K562 (cell line): ENCODE results near the gene CCNY. TPM values are rescaled to one million over a fixed set of nuclear protein-coding genes. Genes with fewer than 3 reads are reported as not detected.

ENCODE experiments used
- CREB3L1 ChIP-seq: fragments of 450-650 bp; IDR thresholded peaks from 2 replicates; pipeline ENCODE4 v1.6.1; 2014; ENCODE audit warnings: low read depth, mild to moderate bottlenecking, moderate library complexity, borderline replicate concordance
- ESRRA ChIP-seq: fragments of 450-650 bp; IDR thresholded peaks from 2 replicates; pipeline ENCODE4 v1.6.1; 2014; ENCODE audit warnings: low read depth, mild to moderate bottlenecking, moderate library complexity, borderline replicate concordance
- EZH2 ChIP-seq: IDR thresholded peaks from 2 replicates; pipeline ENCODE4 v1.6.1; 2012; ENCODE audit warnings: low read depth, mild to moderate bottlenecking, inconsistent platforms, low read length, borderline replicate concordance
- FOXA3 ChIP-seq, 2 experiments: fragments of 450-650 bp in 1 of 2; sonication (generic) in 1 of 2; formaldehyde crosslinking; IDR thresholded peaks in 1 of 2; conservative IDR thresholded peaks in 1 of 2; 2 replicates each; pipeline versions ENCODE4 v1.4.0 to v1.8.0; 2020 to 2022; ENCODE audit warnings: mild to moderate bottlenecking in 2 of 2, missing genetic modification reagents in 1 of 2
- MAFG ChIP-seq: fragments of 450-650 bp; conservative IDR thresholded peaks from 2 replicates; pipeline ENCODE4 v1.6.1; 2016; ENCODE audit warnings: missing genetic modification characterization, missing compliant biosample characterization
- NRF1 ChIP-seq, 2 experiments: fragments of 450-650 bp; IDR thresholded peaks in 1 of 2; conservative IDR thresholded peaks in 1 of 2; 2 replicates each; pipeline ENCODE4 v1.6.1; 2014; ENCODE audit warnings: mild to moderate bottlenecking in 2 of 2
- PBX2 ChIP-seq, 2 experiments: IDR thresholded peaks in 1 of 2; conservative IDR thresholded peaks in 1 of 2; 2 replicates each; pipeline ENCODE4 v1.6.1; 2016; ENCODE audit warnings: low read depth in 2 of 2, mild to moderate bottlenecking in 1 of 2, missing compliant biosample characterization in 1 of 2, missing genetic modification characterization in 1 of 2, moderate library complexity in 1 of 2
- POLR2H ChIP-seq: IDR thresholded peaks from 2 replicates; pipeline ENCODE4 v1.6.1; 2016; ENCODE audit warnings: missing genetic modification characterization, low read depth, mild to moderate bottlenecking, control low read depth, missing compliant biosample characterization, moderate library complexity
- RHOXF2B ChIP-seq: fragments of 250-450 bp; sonication (Bioruptor Pico); conservative IDR thresholded peaks from 2 replicates; pipeline ENCODE4 v1.5.1; 2021
- RREB1 ChIP-seq: fragments of 250-450 bp; sonication (Bioruptor Pico); IDR thresholded peaks from 2 replicates; pipeline ENCODE4 v1.4.0; 2020
- SMAD4 ChIP-seq: fragments of 250-450 bp; sonication (Bioruptor Pico); conservative IDR thresholded peaks from 2 replicates; pipeline ENCODE4 v1.8.0; 2021; ENCODE audit warnings: inconsistent platforms, mild to moderate bottlenecking, moderate library complexity
- TCF7L2 ChIP-seq: fragments of 150-350 bp; IDR thresholded peaks from 2 replicates; pipeline ENCODE4 v1.6.1; 2016; ENCODE audit warnings: low read depth, mild to moderate bottlenecking, low read length, moderate library complexity
- TGIF2 ChIP-seq: sonication (generic); formaldehyde crosslinking; IDR thresholded peaks from 2 replicates; pipeline ENCODE4 v1.8.1; 2022; ENCODE audit warnings: mild to moderate bottlenecking, missing genetic modification reagents, moderate library complexity
- ZNF354B ChIP-seq: fragments of 250-450 bp; sonication (Bioruptor Pico); IDR thresholded peaks from 2 replicates; pipeline ENCODE4 v1.4.0; 2020
- ZNF655 ChIP-seq: fragments of 250-450 bp; sonication (Bioruptor Pico); IDR thresholded peaks from 2 replicates; pipeline ENCODE4 v1.5.0; 2021
- polyA plus RNA-seq, 8 experiments: library from polyadenylated mRNA; depleted of rRNA in 4 of 8; stranded (reverse) in 5 of 8; unstranded in 3 of 8; fragments of >200 nt; fragmentation: Nextera tagmentation in 2 of 8; fragmentation: Illumina TruSeq in 1 of 8; extraction: Ambion mirVana in 2 of 8; extraction: Trizol in 1 of 8; gene quantifications; 2 replicates each; pipeline versions ENCODE4 v1.2.1 to v1.2.3, GENCODE V29; 2011 to 2014; ENCODE audit warnings: inconsistent platforms in 1 of 8, missing spikeins in 1 of 8
- total RNA-seq, 7 experiments: library from RNA; depleted of rRNA in 6 of 7; stranded (reverse); fragments of >200 nt in 6 of 7; fragmentation: Illumina TruSeq in 2 of 7; extraction: Trizol in 2 of 7; gene quantifications; 2 replicates each; pipeline versions ENCODE4 v1.2.1 to v1.2.3, GENCODE V29; 2011 to 2021; ENCODE audit warnings: low replicate concordance in 1 of 7

Gene CCNY
- total and polyA plus RNA-seq, 9 of the 15 experiments (the other 6 are each of a cell fraction or from before 2014, with no cell fraction given), result 8.4 to 109 (median 38.6) TPM

DNA sequence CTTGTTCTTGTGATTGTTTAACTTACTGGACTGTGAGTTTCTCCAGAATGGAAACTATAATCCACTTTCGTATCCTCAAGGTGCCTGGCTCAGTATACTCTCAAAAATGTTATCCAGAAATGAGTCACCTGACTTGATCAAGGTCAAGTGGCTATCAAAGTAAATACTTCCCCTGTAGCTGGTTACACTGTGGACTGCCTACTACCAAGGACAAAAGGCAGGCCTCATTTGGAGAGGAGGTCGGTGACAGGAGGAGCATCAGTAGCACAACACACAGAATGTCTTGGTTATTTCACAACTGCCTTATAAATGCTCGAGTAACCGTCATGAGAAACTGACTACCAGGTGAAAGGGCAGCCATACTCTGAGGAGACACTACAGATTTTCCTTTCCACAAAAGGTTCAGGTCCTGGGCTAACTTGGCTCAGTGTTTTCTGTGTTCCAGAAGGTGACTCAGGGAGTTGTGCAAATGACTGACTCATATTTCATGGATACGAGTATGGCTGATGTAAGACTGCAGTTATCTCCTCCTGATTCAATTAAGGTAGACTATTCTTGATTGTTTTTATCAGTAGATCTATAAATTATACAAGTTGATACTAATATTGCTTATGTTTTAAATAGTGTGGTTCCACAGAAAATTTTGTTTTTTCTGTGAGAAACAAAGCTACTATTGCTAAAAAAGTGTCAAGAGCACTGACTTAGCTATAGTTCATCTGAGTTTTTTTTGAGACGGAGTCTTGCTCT, 4.2 kb upstream of the CCNY start (continued):
- TF ChIP-seq ZNF655 (CRISPR knock-in tag), result no peak
- TF ChIP-seq FOXA3 (CRISPR knock-in tag; conservative IDR thresholded peaks at IDR 0.05 in 1 of 2, IDR thresholded peaks at IDR 0.05 in 1 of 2), result no peak
- no peak for TF ChIP-seq POLR2H
- no peak for TF ChIP-seq PBX2 (CRISPR knock-in tag; IDR thresholded peaks at IDR 0.05; ENCODE audit: low read depth)
- TF ChIP-seq PBX2 (tag; conservative IDR thresholded peaks at IDR 0.05; ENCODE audit: low read depth), result peak; percentile 39; the same call in 1 of the 2 replicates
- TF ChIP-seq MAFG (tag), result peak; percentile 63; the same call in 1 of the 2 replicates
- 0 out of 2 replicates have a peak, but pooled peaks have one; percentile 38 for TF ChIP-seq SMAD4
- no peak for TF ChIP-seq ZNF354B
- TF ChIP-seq ESRRA, result peak; percentile 65
- TF ChIP-seq RHOXF2B (CRISPR knock-in tag), result no peak
- no peak for TF ChIP-seq CREB3L1
- TF ChIP-seq NRF1 (conservative IDR thresholded peaks at IDR 0.05 in 1 of 2, IDR thresholded peaks at IDR 0.05 in 1 of 2), result peak in 1 of 2 experiments; percentile 18; a peak in 2 of 4 replicates
- no peak for TF ChIP-seq TGIF2 (CRISPR knock-in tag)
- TF ChIP-seq TCF7L2, result no peak
- TF ChIP-seq RREB1 (CRISPR knock-in tag), result no peak
- no peak for TF ChIP-seq EZH2
